SK-N-SH (cell line): ENCODE data around the gene NPW. TPM values are rescaled to one million over a fixed set of nuclear protein-coding genes. Genes with fewer than 3 reads are reported as not detected.

Experiments
- CTCF ChIA-PET: fragments of 300-600, 350-600 bp; formaldehyde crosslinking; extraction: SDS; loops from one replicate; lab custom pipeline; 2021; lab: Yijun Ruan, JAX
- POLR2A ChIA-PET: fragments of 350-600 bp; sonication (Branson Sonifier 250); formaldehyde crosslinking; extraction: SDS; loops from one replicate; lab custom pipeline; 2020; ENCODE audit warnings: antibody characterized with exemption, inconsistent platforms; lab: Yijun Ruan, JAX
- DNase-seq: peaks from one replicate; pipeline ENCODE4 v3.0.0; 2012
- H2AFZ ChIP-seq: fragments of 200-600 bp; sonication (generic); 2 replicates; pipeline ENCODE4 v1.8.1; 2016; ENCODE audit warnings: antibody characterized with exemption, mild to moderate bottlenecking, low read depth
- H3F3A ChIP-seq: fragments of 200-600 bp; sonication (generic); replicated peaks from 2 replicates; pipeline ENCODE3; 2016; ENCODE audit warnings: antibody characterized with exemption, mild to moderate bottlenecking; ENCODE audit not compliant: insufficient read depth
- H3K27ac ChIP-seq, 2 experiments: fragments of 200-500 bp in 1 of 2; fragments of 200-600 bp in 1 of 2; sonication (Bioruptor generic) in 1 of 2; sonication (generic), shearing (Covaris generic) in 1 of 2; 2 replicates each; pipeline versions ENCODE4 v1.5.1 to v1.6.1; 2014 to 2016; ENCODE audit warnings: low read depth in 2 of 2, inconsistent platforms in 1 of 2, low read length in 1 of 2, mild to moderate bottlenecking in 1 of 2, mixed read lengths in 1 of 2
- H3K27me3 ChIP-seq: fragments of 200-600 bp; sonication (generic), shearing (Covaris generic); 2 replicates; pipeline ENCODE4 v1.6.1; 2016; ENCODE audit warnings: mixed run types; ENCODE audit not compliant: insufficient read depth
- H3K36me3 ChIP-seq, 2 experiments: fragments of 200-500 bp in 1 of 2; fragments of 200-600 bp in 1 of 2; sonication (Bioruptor generic) in 1 of 2; sonication (generic) in 1 of 2; replicated peaks in 1 of 2; 2 replicates each; pipeline versions ENCODE3 to v1.5.1; 2014 to 2016; ENCODE audit warnings: low read length in 1 of 2, mild to moderate bottlenecking in 1 of 2; ENCODE audit not compliant: insufficient read depth in 2 of 2, control insufficient read depth in 1 of 2
- H3K4me1 ChIP-seq, 2 experiments: fragments of 200-500 bp in 1 of 2; fragments of 200-600 bp in 1 of 2; sonication (Bioruptor generic) in 1 of 2; sonication (generic), shearing (Covaris generic) in 1 of 2; 2 replicates each; pipeline versions ENCODE4 v1.5.1 to v1.6.1; 2014 to 2016; ENCODE audit warnings: low read depth in 1 of 2, low read length in 1 of 2, mixed run types in 1 of 2; ENCODE audit not compliant: insufficient read depth in 2 of 2, control insufficient read depth in 1 of 2
- H3K4me2 ChIP-seq: fragments of 200-600 bp; sonication (generic), shearing (Covaris generic); 2 replicates; pipeline ENCODE4 v1.6.1; 2017; ENCODE audit warnings: mixed run types
- H3K4me3 ChIP-seq, 2 experiments: fragments of 200-500 bp in 1 of 2; fragments of 200-600 bp in 1 of 2; sonication (Bioruptor generic) in 1 of 2; sonication (generic), shearing (Covaris generic) in 1 of 2; 2 replicates each; pipeline versions ENCODE4 v1.5.1 to v1.8.1; 2014 to 2016; ENCODE audit warnings: low read depth in 2 of 2, inconsistent platforms in 1 of 2, low read length in 1 of 2, mild to moderate bottlenecking in 1 of 2, mixed read lengths in 1 of 2, moderate library complexity in 1 of 2
- H3K79me2 ChIP-seq: fragments of 200-600 bp; sonication (generic); 2 replicates; pipeline ENCODE4 v1.8.1; 2017; ENCODE audit warnings: mild to moderate bottlenecking; ENCODE audit not compliant: insufficient read depth
- H3K9ac ChIP-seq: fragments of 200-600 bp; sonication (generic); 2 replicates; pipeline ENCODE4 v1.6.1; 2017; ENCODE audit warnings: mixed run types
- H3K9me2 ChIP-seq: fragments of 200-600 bp; sonication (generic); 2 replicates; pipeline ENCODE4 v1.6.1; 2017; ENCODE audit warnings: mixed run types
- H3K9me3 ChIP-seq: fragments of 200-600 bp; sonication (generic); 2 replicates; pipeline ENCODE4 v1.6.1; 2017; ENCODE audit warnings: mixed run types, mild to moderate bottlenecking, moderate library complexity
- H4K20me1 ChIP-seq: fragments of 200-600 bp; sonication (generic); 2 replicates; pipeline ENCODE4 v1.6.1; 2017; ENCODE audit warnings: mild to moderate bottlenecking, mixed run types; ENCODE audit not compliant: insufficient read depth
- CHD2 ChIP-seq: fragments of 150-350 bp; IDR thresholded peaks from 2 replicates; pipeline ENCODE4 v1.6.1; 2018; ENCODE audit warnings: low read length; ENCODE audit not compliant: partially characterized antibody
- FOXJ3 ChIP-seq: sonication (generic); formaldehyde crosslinking; IDR thresholded peaks from 2 replicates; pipeline ENCODE4 v1.5.1; 2020; ENCODE audit warnings: mild to moderate bottlenecking, missing genetic modification reagents
- FOXM1 ChIP-seq: IDR thresholded peaks from 2 replicates; pipeline ENCODE4 v1.4.0; 2012; ENCODE audit warnings: low read depth, mild to moderate bottlenecking
- MEF2A ChIP-seq: IDR thresholded peaks from 2 replicates; pipeline ENCODE4 v1.4.0; 2012; ENCODE audit warnings: low read depth, borderline replicate concordance
- MXI1 ChIP-seq: IDR thresholded peaks from 2 replicates; pipeline ENCODE4 v1.6.1; 2012; ENCODE audit warnings: mild to moderate bottlenecking, low read depth, low read length, improper control_type of control experiment
- NFIC ChIP-seq: IDR thresholded peaks from 2 replicates; pipeline ENCODE4 v1.4.0; 2012; ENCODE audit warnings: borderline replicate concordance
- NRF1 ChIP-seq: IDR thresholded peaks from 2 replicates; pipeline ENCODE4 v1.6.1; 2012; ENCODE audit warnings: low read depth, mild to moderate bottlenecking, low read length
- POLR2AphosphoS5 ChIP-seq: IDR thresholded peaks from 2 replicates; pipeline ENCODE4 v1.6.1; 2012; ENCODE audit warnings: low read depth, low read length
- RAD21 ChIP-seq: IDR thresholded peaks from 2 replicates; pipeline ENCODE4 v1.6.1; 2012; ENCODE audit warnings: mild to moderate bottlenecking, low read length
- RCOR1 ChIP-seq: fragments of 150-350 bp; IDR thresholded peaks from 2 replicates; pipeline ENCODE4 v1.6.1; 2017; ENCODE audit warnings: antibody characterized with exemption, low read length
- REST ChIP-seq: IDR thresholded peaks from 2 replicates; pipeline ENCODE4 v1.6.1; 2012; ENCODE audit warnings: mild to moderate bottlenecking, low read depth, low read length, moderate library complexity
- RXRA ChIP-seq: IDR thresholded peaks from 2 replicates; pipeline ENCODE4 v1.4.0; 2012; ENCODE audit warnings: low read depth, mild to moderate bottlenecking, borderline replicate concordance
- SMC3 ChIP-seq: IDR thresholded peaks from 2 replicates; pipeline ENCODE4 v1.6.1; 2012; ENCODE audit warnings: low read depth, low read length, improper control_type of control experiment
- TCF12 ChIP-seq: IDR thresholded peaks from 2 replicates; pipeline ENCODE4 v1.4.0; 2012
- TEAD4 ChIP-seq: IDR thresholded peaks from 2 replicates; pipeline ENCODE4 v1.4.0; 2012; ENCODE audit warnings: mild to moderate bottlenecking, borderline replicate concordance; ENCODE audit not compliant: insufficient read depth
- WGBS: methylation state at CpG from one replicate; pipeline ENCODE4 v1.1.6; 2017; ENCODE audit warnings: low lambda C conversion rate; 5-methylcytosine and 5-hydroxymethylcytosine counted together
- polyA plus RNA-seq, 3 experiments: library from polyadenylated mRNA; depleted of rRNA; stranded (reverse); fragments of >200 nt; gene quantifications; 2 replicates each; pipeline ENCODE4 v1.2.3, GENCODE V29; 2012
- TF ChIP-seq, protein P1 (sequence below): fragments of 200-600 bp; sonication (generic); IDR thresholded peaks from 2 replicates; pipeline ENCODE4 v1.6.1; 2017; ENCODE audit warnings: antibody characterized with exemption, mild to moderate bottlenecking, moderate library complexity
- TF ChIP-seq, protein P2 (sequence below): fragments of 150-350 bp; IDR thresholded peaks from 2 replicates; pipeline ENCODE4 v1.6.1; 2017; ENCODE audit warnings: antibody characterized with exemption, low read length, low read depth, borderline replicate concordance
- TF ChIP-seq, protein P3 (sequence below): IDR thresholded peaks from 2 replicates; pipeline ENCODE4; 2012

The NPW gene
- polyA plus RNA-seq, 1 of the 3 experiments (the other 2 are of a cell fraction) = 1.1 TPM

- Histone ChIP-seq H3K36me3 (peaks cover 3 to 56% of the 10 kb centered on the region in 2 experiments), H3K27ac (no peak overlapping the region), H3K27me3 (no peaks in the 10 kb centered on the region), H3K79me2 (peaks cover 57% of the 10 kb centered on the region), H3K4me3 (no peak overlapping the region), H3K9ac (no peak overlapping the region), H3K9me2 (no peaks in the 10 kb centered on the region)
- WGBS = 97% methylated on average over 26 of the region's 47 CpGs
- DNase-seq = no peak
- TF ChIP-seq REST (no peak), CHD2 (no peak), SMC3 (no peak), TCF12 (no peak), NFIC (no peak), NRF1 (no peak), FOXM1 (no peak), RAD21 (no peak), RXRA (no peak), MXI1 (no peak), FOXJ3 (CRISPR knock-in tag) (no peak), POLR2AphosphoS5 (no peak), TEAD4 (no peak), RCOR1 (no peak), MEF2A (no peak)
- TF ChIP-seq, protein P1, sequence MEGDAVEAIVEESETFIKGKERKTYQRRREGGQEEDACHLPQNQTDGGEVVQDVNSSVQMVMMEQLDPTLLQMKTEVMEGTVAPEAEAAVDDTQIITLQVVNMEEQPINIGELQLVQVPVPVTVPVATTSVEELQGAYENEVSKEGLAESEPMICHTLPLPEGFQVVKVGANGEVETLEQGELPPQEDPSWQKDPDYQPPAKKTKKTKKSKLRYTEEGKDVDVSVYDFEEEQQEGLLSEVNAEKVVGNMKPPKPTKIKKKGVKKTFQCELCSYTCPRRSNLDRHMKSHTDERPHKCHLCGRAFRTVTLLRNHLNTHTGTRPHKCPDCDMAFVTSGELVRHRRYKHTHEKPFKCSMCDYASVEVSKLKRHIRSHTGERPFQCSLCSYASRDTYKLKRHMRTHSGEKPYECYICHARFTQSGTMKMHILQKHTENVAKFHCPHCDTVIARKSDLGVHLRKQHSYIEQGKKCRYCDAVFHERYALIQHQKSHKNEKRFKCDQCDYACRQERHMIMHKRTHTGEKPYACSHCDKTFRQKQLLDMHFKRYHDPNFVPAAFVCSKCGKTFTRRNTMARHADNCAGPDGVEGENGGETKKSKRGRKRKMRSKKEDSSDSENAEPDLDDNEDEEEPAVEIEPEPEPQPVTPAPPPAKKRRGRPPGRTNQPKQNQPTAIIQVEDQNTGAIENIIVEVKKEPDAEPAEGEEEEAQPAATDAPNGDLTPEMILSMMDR = no peak
- TF ChIP-seq, protein P2, sequence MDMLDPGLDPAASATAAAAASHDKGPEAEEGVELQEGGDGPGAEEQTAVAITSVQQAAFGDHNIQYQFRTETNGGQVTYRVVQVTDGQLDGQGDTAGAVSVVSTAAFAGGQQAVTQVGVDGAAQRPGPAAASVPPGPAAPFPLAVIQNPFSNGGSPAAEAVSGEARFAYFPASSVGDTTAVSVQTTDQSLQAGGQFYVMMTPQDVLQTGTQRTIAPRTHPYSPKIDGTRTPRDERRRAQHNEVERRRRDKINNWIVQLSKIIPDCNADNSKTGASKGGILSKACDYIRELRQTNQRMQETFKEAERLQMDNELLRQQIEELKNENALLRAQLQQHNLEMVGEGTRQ = no peak
- TF ChIP-seq, protein P3, sequence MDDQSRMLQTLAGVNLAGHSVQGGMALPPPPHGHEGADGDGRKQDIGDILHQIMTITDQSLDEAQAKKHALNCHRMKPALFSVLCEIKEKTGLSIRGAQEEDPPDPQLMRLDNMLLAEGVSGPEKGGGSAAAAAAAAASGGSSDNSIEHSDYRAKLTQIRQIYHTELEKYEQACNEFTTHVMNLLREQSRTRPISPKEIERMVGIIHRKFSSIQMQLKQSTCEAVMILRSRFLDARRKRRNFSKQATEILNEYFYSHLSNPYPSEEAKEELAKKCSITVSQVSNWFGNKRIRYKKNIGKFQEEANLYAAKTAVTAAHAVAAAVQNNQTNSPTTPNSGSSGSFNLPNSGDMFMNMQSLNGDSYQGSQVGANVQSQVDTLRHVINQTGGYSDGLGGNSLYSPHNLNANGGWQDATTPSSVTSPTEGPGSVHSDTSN = no peak
- TF ChIP-seq, all 33 proteins: peak for 0
- POLR2A ChIA-PET = interaction anchor here (0.5 to 1.4 kb wide), 3 partner anchors 38 to 916 kb away, joined by 3 to 4 read pairs (median 3); partner anchors contain the start of genes RPS2 and TRAF7
- H3K9me3 ChIP-seq = no peaks in the 10 kb centered on the region
- H3F3A ChIP-seq = peaks cover 7% of the 10 kb centered on the region
- H3K4me1 ChIP-seq = peaks cover 17 to 42% of the 10 kb centered on the region in 2 experiments; a peak in 3 of 4 replicates
- CTCF ChIA-PET = interaction anchor here (0.7 to 4.1 kb wide), 18 partner anchors 10 to 249 kb away, joined by 3 to 108 read pairs (median 14); partner anchors contain the start of genes ECI1, GFER, NOXO1 and NTHL1
- H2AFZ ChIP-seq = no peak overlapping the region
- no peak overlapping the region for H3K4me2 ChIP-seq
- H4K20me1 ChIP-seq = peaks cover 58% of the 10 kb centered on the region
These were observed 17.0 kb upstream of the NPW start for GRCh38 chr16:2002406-2003230.
